Ishikawa (cell line): ENCODE measurements around the gene OR2T34.
"Not testable (repeated sequence)": the region's sequence is repeated elsewhere in the genome, so short reads cannot be mapped to it uniquely, and the experiment has no call there.

Source experiments
- CEBPB ChIP-seq: IDR thresholded peaks from 2 replicates; pipeline ENCODE4 v1.6.1; 2012
- CREB1 ChIP-seq: IDR thresholded peaks from 2 replicates; pipeline ENCODE4 v1.6.1; 2012; ENCODE audit warnings: low read depth
- EGR1 ChIP-seq: IDR thresholded peaks from 2 replicates; pipeline ENCODE4 v1.6.1; 2012
- EP300 ChIP-seq: IDR thresholded peaks from 2 replicates; pipeline ENCODE4 v1.6.1; 2012; ENCODE audit warnings: borderline replicate concordance
- FOXM1 ChIP-seq: IDR thresholded peaks from 2 replicates; pipeline ENCODE4 v1.6.1; 2012; ENCODE audit warnings: low read depth, borderline replicate concordance
- NFIC ChIP-seq: IDR thresholded peaks from 2 replicates; pipeline ENCODE4 v1.6.1; 2012
- RAD21 ChIP-seq: IDR thresholded peaks from 2 replicates; pipeline ENCODE4 v1.6.1; 2012; ENCODE audit warnings: low read depth
- TAF1 ChIP-seq: IDR thresholded peaks from 2 replicates; pipeline ENCODE4 v1.6.1; 2012; ENCODE audit warnings: low read depth, mild to moderate bottlenecking
- TEAD4 ChIP-seq: IDR thresholded peaks from 2 replicates; pipeline ENCODE4 v1.6.1; 2012
- YY1 ChIP-seq: IDR thresholded peaks from 2 replicates; pipeline ENCODE4 v1.6.1; 2012; ENCODE audit warnings: low read depth
- ZBTB7A ChIP-seq: IDR thresholded peaks from 2 replicates; pipeline ENCODE4 v1.6.1; 2012; ENCODE audit warnings: low read depth
- TF ChIP-seq, protein P1 (sequence below): IDR thresholded peaks from 2 replicates; pipeline ENCODE4 v1.6.1; 2012
- TF ChIP-seq, protein P2 (sequence below): IDR thresholded peaks from 2 replicates; pipeline ENCODE4 v1.6.1; 2012; ENCODE audit warnings: low read depth, mild to moderate bottlenecking
- TF ChIP-seq, protein P3 (sequence below): IDR thresholded peaks from 2 replicates; pipeline ENCODE4 v1.6.1; 2012

OR2T34 gene

DNA sequence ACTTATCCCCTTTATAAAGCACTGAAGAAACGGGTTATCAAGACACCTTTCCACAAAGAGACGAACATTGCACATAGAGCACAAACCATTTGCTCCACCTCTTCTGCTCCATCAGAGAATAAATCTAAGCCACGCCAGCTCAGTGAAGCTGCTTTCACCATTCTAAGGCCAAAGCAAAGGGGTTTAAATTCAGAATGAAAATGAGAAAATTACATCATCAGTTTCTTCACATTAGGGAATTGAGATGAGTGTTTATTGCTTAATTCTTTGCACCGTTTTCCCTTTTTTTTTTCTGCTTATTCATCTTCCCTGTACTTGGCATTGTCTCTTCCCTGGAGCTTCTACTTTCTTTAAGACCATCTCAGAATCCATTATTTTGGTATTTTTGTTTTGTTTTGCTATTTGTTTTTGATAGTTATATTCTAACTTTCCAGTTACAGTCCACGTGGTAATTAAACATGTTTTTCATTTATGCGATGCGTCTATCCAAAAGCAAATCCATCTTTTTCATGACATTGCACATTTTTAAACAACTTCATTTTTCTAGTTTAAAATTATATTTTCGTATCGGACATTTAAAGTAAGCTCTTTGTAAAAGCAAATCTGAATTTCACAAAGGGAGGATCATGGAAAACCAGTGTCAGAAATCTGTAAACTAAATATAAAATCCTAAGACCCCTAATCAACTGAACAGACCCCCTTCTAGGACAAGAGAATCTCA lies 1.9 kb upstream of the OR2T34 start:
- TF ChIP-seq EP300 (no peak), ZBTB7A (no peak), FOXM1 (no peak), TEAD4 (no peak), TAF1 (no peak), CREB1 (no peak), EGR1 (no peak), CEBPB (no peak), RAD21 (no peak), NFIC (no peak), YY1 (no peak)
- TF ChIP-seq, protein P1, sequence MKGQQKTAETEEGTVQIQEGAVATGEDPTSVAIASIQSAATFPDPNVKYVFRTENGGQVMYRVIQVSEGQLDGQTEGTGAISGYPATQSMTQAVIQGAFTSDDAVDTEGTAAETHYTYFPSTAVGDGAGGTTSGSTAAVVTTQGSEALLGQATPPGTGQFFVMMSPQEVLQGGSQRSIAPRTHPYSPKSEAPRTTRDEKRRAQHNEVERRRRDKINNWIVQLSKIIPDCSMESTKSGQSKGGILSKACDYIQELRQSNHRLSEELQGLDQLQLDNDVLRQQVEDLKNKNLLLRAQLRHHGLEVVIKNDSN: no peak
- TF ChIP-seq, protein P2, sequence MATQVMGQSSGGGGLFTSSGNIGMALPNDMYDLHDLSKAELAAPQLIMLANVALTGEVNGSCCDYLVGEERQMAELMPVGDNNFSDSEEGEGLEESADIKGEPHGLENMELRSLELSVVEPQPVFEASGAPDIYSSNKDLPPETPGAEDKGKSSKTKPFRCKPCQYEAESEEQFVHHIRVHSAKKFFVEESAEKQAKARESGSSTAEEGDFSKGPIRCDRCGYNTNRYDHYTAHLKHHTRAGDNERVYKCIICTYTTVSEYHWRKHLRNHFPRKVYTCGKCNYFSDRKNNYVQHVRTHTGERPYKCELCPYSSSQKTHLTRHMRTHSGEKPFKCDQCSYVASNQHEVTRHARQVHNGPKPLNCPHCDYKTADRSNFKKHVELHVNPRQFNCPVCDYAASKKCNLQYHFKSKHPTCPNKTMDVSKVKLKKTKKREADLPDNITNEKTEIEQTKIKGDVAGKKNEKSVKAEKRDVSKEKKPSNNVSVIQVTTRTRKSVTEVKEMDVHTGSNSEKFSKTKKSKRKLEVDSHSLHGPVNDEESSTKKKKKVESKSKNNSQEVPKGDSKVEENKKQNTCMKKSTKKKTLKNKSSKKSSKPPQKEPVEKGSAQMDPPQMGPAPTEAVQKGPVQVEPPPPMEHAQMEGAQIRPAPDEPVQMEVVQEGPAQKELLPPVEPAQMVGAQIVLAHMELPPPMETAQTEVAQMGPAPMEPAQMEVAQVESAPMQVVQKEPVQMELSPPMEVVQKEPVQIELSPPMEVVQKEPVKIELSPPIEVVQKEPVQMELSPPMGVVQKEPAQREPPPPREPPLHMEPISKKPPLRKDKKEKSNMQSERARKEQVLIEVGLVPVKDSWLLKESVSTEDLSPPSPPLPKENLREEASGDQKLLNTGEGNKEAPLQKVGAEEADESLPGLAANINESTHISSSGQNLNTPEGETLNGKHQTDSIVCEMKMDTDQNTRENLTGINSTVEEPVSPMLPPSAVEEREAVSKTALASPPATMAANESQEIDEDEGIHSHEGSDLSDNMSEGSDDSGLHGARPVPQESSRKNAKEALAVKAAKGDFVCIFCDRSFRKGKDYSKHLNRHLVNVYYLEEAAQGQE: no peak
- TF ChIP-seq, protein P3, sequence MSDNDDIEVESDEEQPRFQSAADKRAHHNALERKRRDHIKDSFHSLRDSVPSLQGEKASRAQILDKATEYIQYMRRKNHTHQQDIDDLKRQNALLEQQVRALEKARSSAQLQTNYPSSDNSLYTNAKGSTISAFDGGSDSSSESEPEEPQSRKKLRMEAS: no peak

DNA sequence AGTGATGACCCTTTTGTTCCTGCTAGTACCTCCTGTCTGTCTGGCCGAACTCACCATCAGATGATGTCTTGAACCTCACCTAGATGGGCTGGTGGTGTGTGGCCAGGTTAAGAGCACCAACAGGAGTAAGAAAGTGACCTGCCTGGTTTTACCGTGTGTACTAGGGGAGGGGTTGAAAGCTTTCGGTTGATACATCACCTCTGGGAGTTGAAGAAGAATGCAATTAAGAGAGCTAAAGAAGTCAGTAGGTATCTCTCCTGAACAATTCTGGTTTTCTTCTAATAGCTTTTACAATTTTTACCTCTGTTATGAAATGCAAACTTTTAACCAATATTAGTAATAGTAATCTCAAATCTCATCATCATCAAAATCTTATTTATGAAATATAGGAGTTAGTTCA lies 11.9 kb downstream of the OR2T34 start, which contains the start of gene OR2T29:
TSS of gene OR2T29 (minus strand) at position 101 of the 400 bp plus-strand sequence. CDS start 3,281 bp downstream, outside the sequence.
- not testable (repeated sequence) for TF ChIP-seq EP300, YY1
- TF ChIP-seq, protein P3: not testable (repeated sequence)
